Trophoblast cell (in vitro differentiated cells and primary cell): ENCODE results near the gene CCDC18.
A peak's percentile ranks its signal among the peaks of the same experiment; 100 is the strongest.
"Not testable (repeated sequence)": the region's sequence is repeated elsewhere in the genome, so short reads cannot be mapped to it uniquely, and the experiment has no call there.

Source experiments
- DNase-seq, 2 donors: peaks; one replicate each; pipeline ENCODE4 v3.0.0-alpha.2; 2016
- H2AFZ ChIP-seq: 2 replicates; pipeline ENCODE4 v1.6.1; 2013; ENCODE audit warnings: low read length, moderate library complexity, mild to moderate bottlenecking; ENCODE audit not compliant: insufficient read depth, poor library complexity
- H2AK5ac ChIP-seq: 2 replicates; pipeline ENCODE4 v1.6.1; 2013; ENCODE audit warnings: mild to moderate bottlenecking, low read length
- H2BK120ac ChIP-seq: 2 replicates; pipeline ENCODE4 v1.6.1; 2013; ENCODE audit warnings: low read length, mild to moderate bottlenecking, moderate library complexity; ENCODE audit not compliant: insufficient read depth, poor library complexity
- H2BK12ac ChIP-seq: 2 replicates; pipeline ENCODE4 v1.6.1; 2013; ENCODE audit warnings: mild to moderate bottlenecking, low read length, moderate library complexity
- H2BK5ac ChIP-seq: 2 replicates; pipeline ENCODE4 v1.6.1; 2013; ENCODE audit warnings: low read length, low read depth, moderate library complexity, mild to moderate bottlenecking; ENCODE audit not compliant: poor library complexity
- H3K14ac ChIP-seq: 2 replicates; pipeline ENCODE4 v1.6.1; 2013; ENCODE audit warnings: mild to moderate bottlenecking, low read length
- H3K18ac ChIP-seq: 2 replicates; pipeline ENCODE4 v1.6.1; 2013; ENCODE audit warnings: mild to moderate bottlenecking, low read length
- H3K23ac ChIP-seq: 2 replicates; pipeline ENCODE4 v1.6.1; 2013; ENCODE audit warnings: low read length
- H3K27ac ChIP-seq: 2 replicates; pipeline ENCODE4 v1.5.1; 2013; ENCODE audit warnings: low read depth, mild to moderate bottlenecking, inconsistent platforms, low read length, moderate library complexity
- H3K27me3 ChIP-seq: 2 replicates; pipeline ENCODE4 v1.6.1; 2013; ENCODE audit warnings: inconsistent platforms, mild to moderate bottlenecking, low read length, moderate library complexity; ENCODE audit not compliant: insufficient read depth
- H3K36me3 ChIP-seq, 2 experiments: 1 replicate in 1 of 2; 2 replicates in 1 of 2; pipeline ENCODE4 v1.6.1; 2013; ENCODE audit warnings: low read length in 2 of 2, mild to moderate bottlenecking in 2 of 2, moderate library complexity in 1 of 2; ENCODE audit not compliant: insufficient read depth in 2 of 2, control insufficient read depth in 1 of 2
- H3K4ac ChIP-seq: 2 replicates; pipeline ENCODE4 v1.6.1; 2013; ENCODE audit warnings: low read depth, mild to moderate bottlenecking, low read length, moderate library complexity
- H3K4me1 ChIP-seq, 2 experiments: 1 replicate in 1 of 2; 2 replicates in 1 of 2; pipeline ENCODE4 v1.6.1; 2013; ENCODE audit warnings: low read length in 2 of 2, mild to moderate bottlenecking in 2 of 2, moderate library complexity in 1 of 2; ENCODE audit not compliant: insufficient read depth in 2 of 2, control insufficient read depth in 1 of 2
- H3K4me2 ChIP-seq: 2 replicates; pipeline ENCODE4 v1.6.1; 2013; ENCODE audit warnings: inconsistent platforms, mild to moderate bottlenecking, low read length, moderate library complexity
- H3K4me3 ChIP-seq: 2 replicates; pipeline ENCODE4 v1.5.1; 2013; ENCODE audit warnings: mild to moderate bottlenecking, low read depth, low read length, inconsistent platforms
- H3K79me1 ChIP-seq: one replicate; pipeline ENCODE4 v1.6.1; 2013; ENCODE audit warnings: low read length
- H3K79me2 ChIP-seq: 2 replicates; pipeline ENCODE4 v1.6.1; 2013; ENCODE audit warnings: low read length, mild to moderate bottlenecking; ENCODE audit not compliant: control insufficient read depth, insufficient read depth, poor library complexity
- H3K9ac ChIP-seq: 2 replicates; pipeline ENCODE4 v1.6.1; 2013; ENCODE audit warnings: mild to moderate bottlenecking, low read length
- H3K9me3 ChIP-seq: 2 replicates; pipeline ENCODE4 v1.6.1; 2013; ENCODE audit warnings: low read depth, mild to moderate bottlenecking, control low read depth, inconsistent platforms, low read length; ENCODE audit not compliant: insufficient read depth
- H4K12ac ChIP-seq: 2 replicates; pipeline ENCODE4 v1.6.1; 2013; ENCODE audit warnings: low read depth, mild to moderate bottlenecking, low read length, moderate library complexity
- H4K8ac ChIP-seq: 2 replicates; pipeline ENCODE4 v1.6.1; 2013; ENCODE audit warnings: low read depth, mild to moderate bottlenecking, low read length, moderate library complexity
- H4K91ac ChIP-seq: one replicate; pipeline ENCODE4 v1.6.1; 2013; ENCODE audit warnings: low read depth, mild to moderate bottlenecking, low read length, moderate library complexity
- WGBS: extraction: QIAGEN DNeasy Blood & Tissue Kit; methylation state at CpG from one replicate; pipeline ENCODE4 v1.1.7; 2013; ENCODE audit warnings: missing lambda C conversion rate; ENCODE audit not compliant: insufficient read length, insufficient coverage; ENCODE audit errors: extremely low coverage; 5-methylcytosine and 5-hydroxymethylcytosine counted together

The CCDC18 gene

GRCh38 chr1:93235261-93235660, 54.7 kb downstream of the CCDC18 start:
- Histone ChIP-seq H3K79me2 (no peaks in the 10 kb centered on the region), H2BK5ac (no peak overlapping the region), H2AK5ac (no peak overlapping the region), H3K4me1 (no peaks in the 10 kb centered on the region), H3K4me3 (no peak overlapping the region), H2BK120ac (no peak overlapping the region), H3K4ac (no peak overlapping the region), H3K18ac (no peak overlapping the region), H3K36me3 (peaks cover 2 to 4% of the 10 kb centered on the region in 2 experiments), H2AFZ (no peak overlapping the region), H3K9ac (no peak overlapping the region), H3K9me3 (no peaks in the 10 kb centered on the region), H3K79me1 (no peaks in the 10 kb centered on the region), H4K8ac (no peak overlapping the region), H4K12ac (no peak overlapping the region), H3K14ac (no peak overlapping the region), H4K91ac (no peak overlapping the region), H3K23ac (no peak overlapping the region), H2BK12ac (no peak overlapping the region), H3K27me3 (no peaks in the 10 kb centered on the region), H3K4me2 (no peak overlapping the region), H3K27ac (no peak overlapping the region)
- peak; percentile 75 to 88 for DNase-seq

GRCh38 chr1:93237021-93237420, 56.5 kb downstream of the CCDC18 start:
- Histone ChIP-seq H3K36me3 (peaks cover 6% of the 10 kb centered on the region in 2 experiments), H3K14ac (no peak overlapping the region), H2BK5ac (no peak overlapping the region), H4K8ac (no peak overlapping the region), H3K18ac (no peak overlapping the region), H2BK120ac (no peak overlapping the region), H2BK12ac (no peak overlapping the region), H2AFZ (no peak overlapping the region), H4K91ac (no peak overlapping the region), H3K4me3 (no peak overlapping the region), H3K4ac (no peak overlapping the region), H3K27me3 (no peaks in the 10 kb centered on the region), H3K4me2 (no peak overlapping the region), H3K4me1 (no peaks in the 10 kb centered on the region), H3K27ac (no peak overlapping the region), H3K23ac (no peak overlapping the region), H4K12ac (no peak overlapping the region), H2AK5ac (no peak overlapping the region), H3K9me3 (no peaks in the 10 kb centered on the region), H3K79me2 (no peaks in the 10 kb centered on the region), H3K9ac (no peak overlapping the region), H3K79me1 (no peaks in the 10 kb centered on the region)
- no peak for DNase-seq

DNA sequence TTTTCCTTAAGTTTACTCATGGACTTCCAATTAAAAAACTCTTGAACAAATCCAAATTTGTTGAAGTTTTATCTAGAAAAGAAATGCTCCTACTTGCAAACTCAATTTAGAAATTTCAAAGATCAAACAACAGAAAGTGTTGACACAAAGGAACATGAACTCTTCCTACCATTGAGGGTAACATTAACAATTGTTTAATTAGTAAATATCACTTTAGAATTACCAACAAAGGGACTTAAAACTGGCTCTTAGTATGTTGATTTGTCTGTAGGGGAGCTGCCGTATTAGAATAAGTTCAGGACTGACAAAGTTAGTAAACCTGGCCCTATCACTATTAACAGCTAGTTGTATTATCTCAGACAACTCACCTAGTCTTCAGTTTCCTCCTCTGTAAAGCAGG, 57.9 kb downstream of the CCDC18 start:
- H3K27me3 ChIP-seq = no peaks in the 10 kb centered on the region
- no peak overlapping the region for H2BK12ac ChIP-seq
- no peak overlapping the region for H3K18ac ChIP-seq
- no peak overlapping the region for H3K4me2 ChIP-seq
- H4K91ac ChIP-seq = no peak overlapping the region
- H3K14ac ChIP-seq = no peak overlapping the region
- no peak overlapping the region for H3K23ac ChIP-seq
- no peaks in the 10 kb centered on the region for H3K79me2 ChIP-seq
- H3K9me3 ChIP-seq = peaks cover 5% of the 10 kb centered on the region
- no peak for DNase-seq
- H3K27ac ChIP-seq = no peak overlapping the region
- no peak overlapping the region for H2AFZ ChIP-seq
- H3K9ac ChIP-seq = no peak overlapping the region
- H3K79me1 ChIP-seq = no peaks in the 10 kb centered on the region
- H2BK5ac ChIP-seq = no peak overlapping the region
- no peak overlapping the region for H4K8ac ChIP-seq
- WGBS = no CpG with 5 or more reads among the region's 1 CpG
- no peaks in the 10 kb centered on the region for H3K4me1 ChIP-seq
- no peak overlapping the region for H2BK120ac ChIP-seq
- H3K4me3 ChIP-seq = no peak overlapping the region
- no peak overlapping the region for H3K4ac ChIP-seq
- H3K36me3 ChIP-seq = peaks cover 9 to 13% of the 10 kb centered on the region in 2 experiments
- no peak overlapping the region for H2AK5ac ChIP-seq
- H4K12ac ChIP-seq = no peak overlapping the region

DNA sequence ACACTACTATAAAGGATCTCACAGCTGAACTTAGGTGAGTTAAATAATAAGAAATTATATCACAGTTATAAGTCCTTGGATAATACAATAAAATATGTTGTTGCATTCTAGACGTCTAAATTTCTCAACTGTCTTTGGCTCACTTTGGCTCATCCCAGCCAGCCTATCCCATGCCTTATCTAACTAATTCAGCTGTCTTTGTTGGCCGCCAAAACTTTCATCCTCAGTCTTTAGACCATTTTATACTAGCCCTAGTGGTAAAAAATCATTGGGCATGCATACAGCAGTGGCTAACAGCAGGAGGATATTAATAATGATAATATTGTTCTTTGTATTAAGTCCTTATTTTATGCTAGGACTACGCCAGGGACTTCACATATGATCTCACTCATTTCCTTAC, 59.3 kb downstream of the CCDC18 start:
- peaks cover 5% of the 10 kb centered on the region for H3K9me3 ChIP-seq
- no CpG with 5 or more reads among the region's 3 CpGs for WGBS
- no peak overlapping the region for H3K18ac ChIP-seq
- no peaks in the 10 kb centered on the region for H3K79me2 ChIP-seq
- H4K91ac ChIP-seq = no peak overlapping the region
- no peak overlapping the region for H3K9ac ChIP-seq
- H3K36me3 ChIP-seq = peaks cover 10 to 13% of the 10 kb centered on the region in 2 experiments
- no peaks in the 10 kb centered on the region for H3K4me1 ChIP-seq
- H3K4me3 ChIP-seq = no peak overlapping the region
- H2AFZ ChIP-seq = no peak overlapping the region
- H2BK12ac ChIP-seq = no peak overlapping the region
- no peak for DNase-seq
- no peak overlapping the region for H2BK5ac ChIP-seq
- H3K4me2 ChIP-seq = no peak overlapping the region
- no peak overlapping the region for H3K14ac ChIP-seq
- H3K79me1 ChIP-seq = no peaks in the 10 kb centered on the region
- H3K23ac ChIP-seq = no peak overlapping the region
- H3K4ac ChIP-seq = no peak overlapping the region
- no peak overlapping the region for H2BK120ac ChIP-seq
- no peak overlapping the region for H2AK5ac ChIP-seq
- no peak overlapping the region for H3K27ac ChIP-seq
- H4K8ac ChIP-seq = no peak overlapping the region
- H4K12ac ChIP-seq = no peak overlapping the region
- H3K27me3 ChIP-seq = no peaks in the 10 kb centered on the region

DNA sequence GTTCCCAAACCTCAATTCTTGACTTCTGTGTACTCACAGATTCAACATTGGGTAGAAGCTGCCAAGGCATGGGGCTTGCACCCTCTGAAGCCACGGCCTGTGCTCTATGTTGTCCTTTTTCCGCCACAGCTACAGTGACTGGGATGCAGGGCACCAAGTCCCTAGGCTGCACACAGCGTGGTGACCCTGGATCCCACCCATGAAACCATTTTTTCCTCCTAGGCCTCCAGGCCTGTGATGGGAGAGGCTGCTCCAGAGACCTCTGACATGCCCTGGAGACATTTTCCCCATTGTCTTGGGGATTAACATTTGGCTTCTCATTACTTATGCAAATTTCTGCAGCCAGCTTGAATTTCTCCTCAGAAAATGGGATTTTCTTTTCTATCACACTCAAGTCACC, 62.7 kb downstream of the CCDC18 start:
- H3K27me3 ChIP-seq, H3K4me2 ChIP-seq, H3K23ac ChIP-seq, H3K27ac ChIP-seq, H4K8ac ChIP-seq, H2BK12ac ChIP-seq, H3K9ac ChIP-seq, DNase-seq, H4K12ac ChIP-seq, H3K79me2 ChIP-seq, H2BK120ac ChIP-seq, H3K14ac ChIP-seq, H3K9me3 ChIP-seq, H3K4me1 ChIP-seq, H4K91ac ChIP-seq, H3K4ac ChIP-seq, H3K18ac ChIP-seq, H3K4me3 ChIP-seq, H2AK5ac ChIP-seq, H2AFZ ChIP-seq, H2BK5ac ChIP-seq, H3K79me1 ChIP-seq: not testable (repeated sequence)
- peaks cover 14 to 16% of the 10 kb centered on the region in 2 experiments for H3K36me3 ChIP-seq
- WGBS = no CpG with 5 or more reads among the region's 3 CpGs
